Calu3 (cell line): Measurements from ENCODE around the gene TTC28. TPM values are rescaled to one million over a fixed set of nuclear protein-coding genes. Genes with fewer than 3 reads are reported as not detected.

ENCODE experiments used
- BruUV-seq: library from RNA; stranded (reverse); fragments of 400-500 nt; replicated peaks from 2 replicates; lab custom pipeline; 2021; lab: Mats Ljungman, UMichigan
- CTCF ChIA-PET: fragments of 300-600 bp; sonication (Branson Sonifier 250); formaldehyde crosslinking; loops from one replicate; lab custom pipeline; 2022; ENCODE audit warnings: antibody characterized with exemption; lab: Charles Lee
- DNase-seq: peaks from one replicate; pipeline ENCODE4 v3.0.0; 2022
- H3K27ac Mint-ChIP-seq: one replicate; pipeline ENCODE4 v1.8.0; 2022; ENCODE audit warnings: mixed read lengths; ENCODE audit not compliant: unreplicated experiment
- H3K27me3 Mint-ChIP-seq: one replicate; pipeline ENCODE4 v1.8.0; 2022; ENCODE audit warnings: mixed read lengths; ENCODE audit not compliant: unreplicated experiment
- H3K36me3 Mint-ChIP-seq: one replicate; pipeline ENCODE4 v1.8.0; 2022; ENCODE audit warnings: mild to moderate bottlenecking, moderate library complexity, mixed read lengths; ENCODE audit not compliant: insufficient read depth, unreplicated experiment
- H3K4me1 Mint-ChIP-seq: one replicate; pipeline ENCODE4 v1.8.0; 2022; ENCODE audit warnings: mild to moderate bottlenecking, low read depth, mixed read lengths; ENCODE audit not compliant: unreplicated experiment
- H3K4me3 Mint-ChIP-seq: one replicate; pipeline ENCODE4 v1.8.0; 2022; ENCODE audit warnings: mild to moderate bottlenecking, low read depth, moderate library complexity, mixed read lengths; ENCODE audit not compliant: unreplicated experiment
- H3K9me3 Mint-ChIP-seq: one replicate; pipeline ENCODE4 v1.8.0; 2022; ENCODE audit warnings: low read depth, mixed read lengths; ENCODE audit not compliant: unreplicated experiment
- intact Hi-C: fragments of 100-400 bp; cut with micrococcal nuclease; formaldehyde crosslinking; loops from one replicate; pipeline ENCODE4 v1.10.0; 2022; ENCODE audit not compliant: unreplicated experiment
- total RNA-seq: library from RNA; stranded (reverse); gene quantifications from 2 replicates; pipeline ENCODE4 v1.2.3, GENCODE V29; 2022
- TF ChIP-seq, protein P1 (sequence below): fragments of 200-600 bp; IDR thresholded peaks from one replicate; pipeline ENCODE4 v1.8.0; 2022; ENCODE audit warnings: antibody characterized with exemption; ENCODE audit not compliant: unreplicated experiment

TTC28 gene
- total RNA-seq, 1 experiment from 2014 or later, result 5.2 TPM

DNA sequence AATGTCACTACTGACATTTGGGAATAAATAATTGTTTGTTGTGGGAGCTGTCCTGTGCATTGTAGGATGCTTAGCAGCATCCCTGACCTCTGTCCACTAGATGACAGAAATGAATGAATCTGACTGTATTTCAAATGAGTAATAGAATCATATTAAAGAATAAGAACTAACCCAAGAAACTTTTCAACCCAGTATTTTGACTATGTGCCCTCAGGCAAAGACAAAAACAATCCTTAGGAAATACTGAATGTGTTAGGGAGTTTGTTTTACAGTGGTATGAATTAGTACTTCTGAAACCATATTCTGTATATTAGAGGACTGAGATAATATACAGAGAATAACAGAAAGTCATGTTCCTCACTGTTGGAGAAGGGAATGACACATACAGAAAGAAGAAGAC is 439.7 kb downstream of the TTC28 start:
- H3K4me1 Mint-ChIP-seq, result no peaks in the 10 kb centered on the region
- CTCF ChIA-PET, result no interaction called here
- no peaks in the 10 kb centered on the region for H3K9me3 Mint-ChIP-seq
- H3K27me3 Mint-ChIP-seq, result peaks cover 48% of the 10 kb centered on the region
- H3K36me3 Mint-ChIP-seq, result no peaks in the 10 kb centered on the region
- BruUV-seq, result no TSS peak
- DNase-seq, result no peak
- H3K4me3 Mint-ChIP-seq, result no peak overlapping the region
- no peak overlapping the region for H3K27ac Mint-ChIP-seq
- intact Hi-C loops, result no loop called here
- TF ChIP-seq, protein P1, sequence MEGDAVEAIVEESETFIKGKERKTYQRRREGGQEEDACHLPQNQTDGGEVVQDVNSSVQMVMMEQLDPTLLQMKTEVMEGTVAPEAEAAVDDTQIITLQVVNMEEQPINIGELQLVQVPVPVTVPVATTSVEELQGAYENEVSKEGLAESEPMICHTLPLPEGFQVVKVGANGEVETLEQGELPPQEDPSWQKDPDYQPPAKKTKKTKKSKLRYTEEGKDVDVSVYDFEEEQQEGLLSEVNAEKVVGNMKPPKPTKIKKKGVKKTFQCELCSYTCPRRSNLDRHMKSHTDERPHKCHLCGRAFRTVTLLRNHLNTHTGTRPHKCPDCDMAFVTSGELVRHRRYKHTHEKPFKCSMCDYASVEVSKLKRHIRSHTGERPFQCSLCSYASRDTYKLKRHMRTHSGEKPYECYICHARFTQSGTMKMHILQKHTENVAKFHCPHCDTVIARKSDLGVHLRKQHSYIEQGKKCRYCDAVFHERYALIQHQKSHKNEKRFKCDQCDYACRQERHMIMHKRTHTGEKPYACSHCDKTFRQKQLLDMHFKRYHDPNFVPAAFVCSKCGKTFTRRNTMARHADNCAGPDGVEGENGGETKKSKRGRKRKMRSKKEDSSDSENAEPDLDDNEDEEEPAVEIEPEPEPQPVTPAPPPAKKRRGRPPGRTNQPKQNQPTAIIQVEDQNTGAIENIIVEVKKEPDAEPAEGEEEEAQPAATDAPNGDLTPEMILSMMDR, result no peak

GRCh38 chr22:28237783-28238182 is 441.9 kb downstream of the TTC28 start:
- no peaks in the 10 kb centered on the region for H3K4me1 Mint-ChIP-seq
- TF ChIP-seq, protein P1, result no peak
- no peak overlapping the region for H3K27ac Mint-ChIP-seq
- DNase-seq, result no peak
- H3K36me3 Mint-ChIP-seq, result no peaks in the 10 kb centered on the region
- intact Hi-C loops, result no loop called here
- CTCF ChIA-PET, result no interaction called here
- BruUV-seq, result no TSS peak
- no peaks in the 10 kb centered on the region for H3K9me3 Mint-ChIP-seq
- H3K27me3 Mint-ChIP-seq, result peaks cover 48% of the 10 kb centered on the region
- H3K4me3 Mint-ChIP-seq, result no peak overlapping the region

DNA sequence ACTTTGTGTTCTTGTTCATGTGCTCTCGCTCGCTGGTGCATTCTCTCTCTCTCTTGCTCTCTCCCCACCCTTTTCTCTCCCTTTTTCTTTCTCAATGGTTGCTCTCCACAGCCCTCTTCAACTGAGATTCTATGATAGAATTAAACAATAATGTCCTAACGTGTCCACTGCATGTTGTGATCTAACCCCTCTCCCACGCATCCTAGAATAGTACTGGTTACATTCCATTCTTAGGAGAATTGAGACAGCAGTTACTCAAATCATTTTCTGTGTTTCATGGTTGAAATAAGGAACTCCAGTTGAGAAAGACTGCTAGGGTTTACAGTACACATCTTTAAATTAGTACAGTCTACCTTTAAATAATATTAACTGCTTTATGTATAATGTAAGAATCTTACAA is 442.5 kb downstream of the TTC28 start:
- CTCF ChIA-PET, result no interaction called here
- H3K27me3 Mint-ChIP-seq, result peaks cover 48% of the 10 kb centered on the region
- no peaks in the 10 kb centered on the region for H3K36me3 Mint-ChIP-seq
- H3K27ac Mint-ChIP-seq, result no peak overlapping the region
- H3K4me1 Mint-ChIP-seq, result no peaks in the 10 kb centered on the region
- no peak overlapping the region for H3K4me3 Mint-ChIP-seq
- no peak for DNase-seq
- TF ChIP-seq, protein P1, result no peak
- BruUV-seq, result no TSS peak
- intact Hi-C loops, result no loop called here
- no peaks in the 10 kb centered on the region for H3K9me3 Mint-ChIP-seq

DNA sequence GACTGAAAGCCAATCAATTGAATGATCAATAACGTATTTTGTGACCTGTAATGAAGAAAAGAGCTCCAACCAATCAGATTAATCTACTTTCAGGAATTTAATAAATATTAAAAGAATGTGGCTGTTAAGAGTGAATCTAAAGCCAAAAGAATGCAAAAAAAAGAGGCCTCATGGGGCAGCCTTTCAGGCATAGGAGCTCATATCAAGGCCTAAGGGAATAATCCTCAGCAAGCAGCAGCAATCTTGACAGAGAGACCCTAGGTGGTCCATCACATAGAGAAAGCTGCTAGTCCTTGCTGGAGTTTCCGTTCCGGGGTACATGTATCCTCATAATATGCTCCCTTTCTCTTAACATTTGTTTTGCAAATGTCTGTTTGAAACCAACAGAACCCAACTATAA is 447.4 kb downstream of the TTC28 start:
- Mint-ChIP-seq H3K27ac (no peak overlapping the region), H3K4me1 (no peaks in the 10 kb centered on the region), H3K4me3 (no peak overlapping the region), H3K36me3 (no peaks in the 10 kb centered on the region), H3K9me3 (no peaks in the 10 kb centered on the region), H3K27me3 (peaks cover 44% of the 10 kb centered on the region)
- CTCF ChIA-PET, result interaction anchor here (0.7 kb wide), 1 partner anchor 156 kb away, joined by 3 read pairs; no protein-coding TSS in a partner anchor
- BruUV-seq, result no TSS peak
- no peak for DNase-seq
- TF ChIP-seq, protein P1, result no peak
- intact Hi-C loops, result no loop called here
